GM10266 (cell line): Measurements from ENCODE around the gene ADIPOR1.
A peak's percentile ranks its signal among the peaks of the same experiment; 100 is the strongest.
"Not testable (repeated sequence)": the region's sequence is repeated elsewhere in the genome, so short reads cannot be mapped to it uniquely, and the experiment has no call there.

ENCODE experiments used
- DNase-seq: peaks from one replicate; pipeline ENCODE4 v3.0.0; 2012; ENCODE audit errors: extremely low spot score
- TF ChIP-seq, protein P1 (sequence below): IDR thresholded peaks from 2 replicates; pipeline ENCODE4 v1.5.1; 2012; ENCODE audit warnings: mild to moderate bottlenecking, low read depth; ENCODE audit not compliant: control insufficient read depth, insufficient read depth; ENCODE audit errors: missing control alignments

ADIPOR1 gene

DNA sequence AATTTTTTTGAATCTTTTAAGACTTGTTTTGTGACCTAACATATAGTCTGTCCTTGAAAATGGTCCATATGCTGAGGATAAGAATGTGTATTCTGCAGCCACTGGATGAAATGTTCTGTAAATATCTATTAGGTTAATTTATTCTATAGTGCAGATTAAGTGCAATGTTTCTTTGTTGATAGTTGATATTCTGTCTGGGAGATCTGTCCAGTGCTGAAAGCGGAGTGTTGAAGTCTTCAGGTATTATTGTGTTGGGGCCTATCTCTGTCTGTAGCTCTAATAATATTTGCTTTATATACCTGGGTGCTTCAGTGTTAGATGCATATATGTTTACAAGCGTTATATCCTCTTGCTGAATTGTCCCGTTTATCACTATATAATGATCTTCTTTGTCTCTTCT lies 23.4 kb downstream of the ADIPOR1 start:
- DNase-seq, result no peak
- TF ChIP-seq, protein P1, sequence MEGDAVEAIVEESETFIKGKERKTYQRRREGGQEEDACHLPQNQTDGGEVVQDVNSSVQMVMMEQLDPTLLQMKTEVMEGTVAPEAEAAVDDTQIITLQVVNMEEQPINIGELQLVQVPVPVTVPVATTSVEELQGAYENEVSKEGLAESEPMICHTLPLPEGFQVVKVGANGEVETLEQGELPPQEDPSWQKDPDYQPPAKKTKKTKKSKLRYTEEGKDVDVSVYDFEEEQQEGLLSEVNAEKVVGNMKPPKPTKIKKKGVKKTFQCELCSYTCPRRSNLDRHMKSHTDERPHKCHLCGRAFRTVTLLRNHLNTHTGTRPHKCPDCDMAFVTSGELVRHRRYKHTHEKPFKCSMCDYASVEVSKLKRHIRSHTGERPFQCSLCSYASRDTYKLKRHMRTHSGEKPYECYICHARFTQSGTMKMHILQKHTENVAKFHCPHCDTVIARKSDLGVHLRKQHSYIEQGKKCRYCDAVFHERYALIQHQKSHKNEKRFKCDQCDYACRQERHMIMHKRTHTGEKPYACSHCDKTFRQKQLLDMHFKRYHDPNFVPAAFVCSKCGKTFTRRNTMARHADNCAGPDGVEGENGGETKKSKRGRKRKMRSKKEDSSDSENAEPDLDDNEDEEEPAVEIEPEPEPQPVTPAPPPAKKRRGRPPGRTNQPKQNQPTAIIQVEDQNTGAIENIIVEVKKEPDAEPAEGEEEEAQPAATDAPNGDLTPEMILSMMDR, result no peak

DNA sequence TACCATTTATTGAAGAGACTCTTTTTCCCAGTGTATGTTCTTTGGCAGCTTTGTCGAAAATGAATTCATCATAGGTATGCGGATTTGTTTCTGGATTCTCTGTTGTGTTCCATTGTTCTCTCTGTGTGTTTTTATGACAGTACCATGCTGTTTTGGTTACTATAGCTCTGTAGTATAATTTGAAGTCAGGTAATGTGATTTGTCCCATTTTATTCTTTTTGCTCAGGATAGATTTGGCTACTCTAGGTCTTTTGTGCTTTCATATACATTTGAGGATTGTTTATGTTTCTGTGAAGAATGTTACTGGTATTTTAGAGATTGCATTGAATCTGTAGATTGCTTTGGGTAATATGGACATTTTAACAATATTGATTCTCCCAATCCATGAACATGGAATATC lies 25.6 kb downstream of the ADIPOR1 start:
- no peak for DNase-seq

DNA sequence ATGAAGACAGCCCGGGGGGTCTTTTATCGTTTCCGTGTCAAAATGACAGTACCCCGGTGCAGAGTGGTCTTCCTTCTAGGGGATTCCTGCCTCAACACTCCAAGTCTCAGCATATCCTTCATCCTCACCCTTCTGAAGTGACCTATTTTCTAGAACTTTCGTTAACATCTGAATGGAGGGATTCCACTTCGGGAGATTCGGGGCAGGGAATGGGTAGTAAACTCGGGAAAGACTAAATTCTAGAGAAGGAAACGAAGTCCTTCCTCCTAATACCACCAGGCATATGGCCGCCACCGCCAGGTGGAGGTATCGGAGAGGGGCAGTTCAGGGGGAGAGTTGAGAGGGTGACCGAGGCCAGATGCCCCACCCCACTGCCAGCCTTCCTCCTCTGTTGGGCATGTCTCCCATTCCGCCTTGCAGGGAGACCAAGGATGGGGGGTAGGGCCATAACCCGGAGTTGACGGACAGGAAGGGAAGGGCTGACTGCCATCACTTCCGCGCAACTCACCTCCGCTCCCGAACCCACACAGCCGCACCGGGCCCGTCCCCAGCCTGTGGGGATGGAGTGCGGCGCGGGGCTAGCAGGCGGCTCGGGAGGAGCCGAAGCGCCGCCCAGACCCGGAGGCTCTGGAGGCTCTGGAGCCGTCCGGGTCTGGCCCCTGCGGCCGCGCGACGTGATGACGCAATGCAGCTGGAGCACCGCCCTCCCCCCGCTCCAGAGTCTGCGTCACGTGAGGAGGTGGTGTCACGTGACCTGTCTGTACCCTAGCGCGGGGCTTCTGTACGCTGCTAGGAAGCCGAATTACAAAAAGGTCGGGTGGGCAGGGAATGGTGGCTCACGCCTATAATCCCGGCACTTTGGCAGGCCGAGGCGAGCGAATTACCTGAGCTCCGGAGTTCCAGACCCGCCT lies 31.3 kb downstream of the ADIPOR1 start, which contains the start of gene KLHL12:
KLHL12 (minus strand) TSS at position 654 of the 911 bp plus-strand sequence. CDS start 2,072 bp downstream, outside the sequence.
- TF ChIP-seq, protein P1, result peak; percentile 59
- DNase-seq, result peak; percentile 94

More for the DNA sequence above, 25.6 kb downstream of the ADIPOR1 start:
- TF ChIP-seq, protein P1, result no peak

DNA sequence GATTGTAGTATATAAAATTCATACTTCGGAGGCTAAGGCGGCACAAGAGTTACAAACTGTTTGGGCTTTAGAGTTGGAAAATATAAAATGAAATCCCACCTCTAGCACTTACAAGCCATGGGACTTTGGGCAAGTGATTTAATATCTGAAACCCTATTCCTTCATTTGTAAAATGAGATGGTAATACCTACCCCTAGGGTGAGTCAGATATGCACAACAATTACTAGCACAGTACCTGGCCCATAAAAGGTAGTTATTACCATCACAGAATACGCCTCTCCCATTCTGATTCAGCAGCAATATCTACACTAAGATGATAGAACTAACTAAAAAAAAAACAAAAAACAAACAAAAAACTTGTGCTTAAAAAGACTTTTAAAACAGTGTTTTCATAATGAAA lies 34.6 kb downstream of the ADIPOR1 start:
- no peak for DNase-seq

DNA sequence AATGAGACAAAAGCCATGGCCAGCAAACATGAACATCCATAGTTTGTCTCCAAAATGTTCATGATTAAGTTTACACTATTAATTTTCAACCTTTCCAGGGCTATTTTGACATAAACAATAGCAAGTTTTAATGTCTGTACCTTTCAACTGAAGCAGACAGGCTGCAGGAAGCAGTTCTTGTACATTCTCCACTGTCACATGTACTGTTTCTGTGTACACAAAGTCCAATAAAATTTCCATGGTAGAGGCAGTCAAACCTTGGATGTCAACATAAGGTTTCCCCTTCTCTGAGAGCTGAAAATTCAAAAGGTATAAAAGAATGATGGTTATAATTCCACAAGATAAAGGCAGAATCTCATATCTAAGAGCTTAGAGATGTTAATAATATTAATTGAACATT lies 38.5 kb downstream of the ADIPOR1 start:
- no peak for DNase-seq
- TF ChIP-seq, protein P1, result no peak

More for the DNA sequence above, 34.6 kb downstream of the ADIPOR1 start:
- TF ChIP-seq, protein P1, result no peak

DNA sequence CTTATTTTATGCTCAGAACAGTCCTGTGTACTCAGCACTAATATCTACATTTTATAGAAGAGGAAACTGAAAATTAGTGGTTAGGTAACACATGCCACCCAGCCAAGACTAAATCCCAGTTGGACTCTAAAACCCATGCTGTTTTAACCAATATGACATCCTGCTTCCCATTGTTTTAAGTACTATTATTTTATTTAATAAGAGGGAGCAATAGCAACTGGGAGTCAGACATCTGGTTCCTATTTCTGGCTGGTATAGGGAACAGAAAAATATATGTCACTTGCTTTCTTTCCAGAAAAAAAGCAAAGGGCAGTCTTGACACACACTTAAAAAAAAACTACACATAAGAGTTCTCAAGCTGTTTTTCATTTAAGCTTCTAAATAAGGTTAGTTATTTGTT lies 43.0 kb downstream of the ADIPOR1 start:
- DNase-seq, result no peak
- TF ChIP-seq, protein P1, result no peak

DNA sequence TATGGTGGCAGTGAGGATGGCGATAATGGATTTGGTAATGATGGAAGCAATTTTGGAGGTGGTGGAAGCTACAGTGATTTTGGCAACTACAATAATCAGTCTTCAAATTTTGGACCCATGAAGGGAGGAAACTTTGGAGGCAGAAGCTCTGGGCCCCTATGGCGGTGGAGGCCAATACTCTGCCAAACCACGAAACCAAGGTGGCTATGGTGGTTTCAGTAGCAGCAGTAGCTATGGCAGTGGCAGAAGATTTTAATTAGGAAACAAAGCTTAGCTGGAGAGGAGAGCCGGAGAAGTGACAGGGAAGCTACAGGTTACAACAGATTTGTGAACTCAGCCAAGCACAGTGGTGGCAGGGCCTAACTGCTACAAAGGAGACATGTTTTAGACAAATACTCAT lies 45.6 kb downstream of the ADIPOR1 start:
- not testable (repeated sequence) for DNase-seq
